ENCODE data around the gene ZEB1.
"Not testable (repeated sequence)": the region's sequence is repeated elsewhere in the genome, so short reads cannot be mapped to it uniquely, and the experiment has no call there.

Gene ZEB1

DNA sequence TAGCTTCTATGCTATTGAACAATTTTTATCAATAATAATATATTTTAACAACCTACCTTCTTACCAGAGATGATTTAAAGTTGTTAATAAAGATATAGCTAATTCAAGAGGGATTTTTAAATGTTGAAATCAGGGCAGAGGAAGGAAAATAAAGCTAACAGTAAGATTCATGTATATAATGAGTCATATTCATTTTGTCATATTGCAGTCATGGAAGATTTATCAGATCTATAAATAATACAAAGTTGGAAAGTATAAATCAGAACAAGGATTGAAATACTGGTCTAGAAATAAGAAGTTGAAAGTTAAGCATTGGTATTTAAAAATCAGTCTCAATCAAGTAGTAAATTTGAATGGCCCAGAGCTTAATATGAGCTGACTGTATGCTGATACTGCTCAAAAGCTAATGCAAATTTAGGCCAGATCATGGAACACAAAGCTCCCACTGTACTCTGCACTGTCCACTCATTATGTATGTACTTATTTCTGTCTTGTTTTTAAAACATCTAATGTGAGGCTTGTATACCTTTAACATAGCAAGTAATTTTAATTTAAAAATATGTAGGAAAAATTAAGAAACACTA is 196.9 kb downstream of the ZEB1 start:
- no peak for DNase-seq

DNA sequence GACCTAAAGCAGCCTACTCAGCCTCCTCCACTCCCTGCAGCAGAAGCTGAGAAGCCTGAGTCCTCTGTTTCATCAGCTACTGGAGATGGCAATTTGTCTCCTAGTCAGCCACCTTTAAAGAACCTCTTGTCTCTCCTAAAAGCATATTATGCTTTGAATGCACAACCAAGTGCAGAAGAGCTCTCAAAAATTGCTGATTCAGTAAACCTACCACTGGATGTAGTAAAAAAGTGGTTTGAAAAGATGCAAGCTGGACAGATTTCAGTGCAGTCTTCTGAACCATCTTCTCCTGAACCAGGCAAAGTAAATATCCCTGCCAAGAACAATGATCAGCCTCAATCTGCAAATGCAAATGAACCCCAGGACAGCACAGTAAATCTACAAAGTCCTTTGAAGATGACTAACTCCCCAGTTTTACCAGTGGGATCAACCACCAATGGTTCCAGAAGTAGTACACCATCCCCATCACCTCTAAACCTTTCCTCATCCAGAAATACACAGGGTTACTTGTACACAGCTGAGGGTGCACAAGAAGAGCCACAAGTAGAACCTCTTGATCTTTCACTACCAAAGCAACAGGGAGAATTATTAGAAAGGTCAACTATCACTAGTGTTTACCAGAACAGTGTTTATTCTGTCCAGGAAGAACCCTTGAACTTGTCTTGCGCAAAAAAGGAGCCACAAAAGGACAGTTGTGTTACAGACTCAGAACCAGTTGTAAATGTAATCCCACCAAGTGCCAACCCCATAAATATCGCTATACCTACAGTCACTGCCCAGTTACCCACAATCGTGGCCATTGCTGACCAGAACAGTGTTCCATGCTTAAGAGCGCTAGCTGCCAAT is 202.2 kb downstream of the ZEB1 start:
- DNase-seq: no peak

DNA sequence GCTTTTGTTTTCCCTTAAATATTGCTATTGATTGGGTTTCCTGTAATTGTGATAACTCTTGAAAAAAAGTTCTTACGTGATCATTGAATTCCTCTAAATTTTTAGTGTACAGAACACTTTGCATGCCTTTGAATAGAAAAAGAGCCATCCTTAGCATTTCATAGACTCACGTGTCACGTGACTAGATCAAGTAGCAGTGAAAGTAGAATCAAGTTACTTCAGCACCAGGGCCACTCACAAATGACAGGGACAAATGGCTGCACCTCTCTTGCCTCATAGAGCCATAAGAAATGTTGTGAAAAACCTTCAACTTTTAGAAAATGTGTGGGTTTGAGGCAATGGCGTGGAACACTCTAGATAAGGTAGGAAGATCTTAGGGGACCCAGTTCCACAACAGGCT is 203.8 kb downstream of the ZEB1 start:
- DNase-seq: no peak

DNA sequence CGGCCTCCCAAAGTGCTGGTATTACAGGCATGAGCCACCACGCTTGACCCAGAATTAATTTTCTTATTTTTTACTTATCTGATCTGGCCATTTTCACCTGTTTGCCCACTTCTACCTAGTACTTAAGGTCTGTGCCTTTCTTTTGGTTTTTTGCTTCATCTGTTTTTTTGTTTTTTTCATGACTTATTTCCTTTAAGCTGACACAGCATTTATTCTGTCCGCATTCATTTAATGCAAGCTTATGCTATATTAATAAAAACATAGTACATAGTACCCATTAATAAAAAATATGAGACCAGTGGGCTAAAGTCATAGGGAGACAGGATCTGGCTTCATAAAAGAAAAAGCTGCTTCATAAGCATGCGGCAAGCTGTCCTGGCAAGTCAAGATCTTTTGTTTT is 205.4 kb downstream of the ZEB1 start:
- no peak for DNase-seq

DNA sequence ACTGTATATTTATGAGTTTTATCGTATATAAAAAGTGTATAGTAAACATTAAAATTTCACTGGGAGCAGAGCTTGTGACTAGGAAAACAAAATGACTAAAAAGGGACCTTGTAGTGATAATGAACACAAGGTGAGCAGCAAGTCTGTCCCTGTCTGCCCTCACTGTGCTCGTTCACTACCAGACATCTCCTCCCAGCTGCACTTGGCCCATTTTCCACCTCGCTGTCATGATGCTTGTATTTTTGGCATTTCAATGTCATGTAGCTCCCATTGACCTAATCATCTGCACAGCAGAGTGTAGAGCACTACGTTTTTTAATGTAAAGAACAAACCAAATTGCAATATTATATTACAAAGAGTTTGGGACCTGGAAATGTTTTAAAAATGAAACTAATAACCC is 207.2 kb downstream of the ZEB1 start:
- no peak for DNase-seq

DNA sequence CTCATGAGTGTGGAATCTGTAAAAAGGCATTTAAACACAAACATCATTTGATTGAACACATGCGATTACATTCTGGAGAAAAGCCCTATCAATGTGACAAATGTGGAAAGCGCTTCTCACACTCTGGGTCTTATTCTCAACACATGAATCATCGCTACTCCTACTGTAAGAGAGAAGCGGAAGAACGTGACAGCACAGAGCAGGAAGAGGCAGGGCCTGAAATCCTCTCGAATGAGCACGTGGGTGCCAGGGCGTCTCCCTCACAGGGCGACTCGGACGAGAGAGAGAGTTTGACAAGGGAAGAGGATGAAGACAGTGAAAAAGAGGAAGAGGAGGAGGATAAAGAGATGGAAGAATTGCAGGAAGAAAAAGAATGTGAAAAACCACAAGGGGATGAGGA is 207.7 kb downstream of the ZEB1 start:
- DNase-seq: no peak

DNA sequence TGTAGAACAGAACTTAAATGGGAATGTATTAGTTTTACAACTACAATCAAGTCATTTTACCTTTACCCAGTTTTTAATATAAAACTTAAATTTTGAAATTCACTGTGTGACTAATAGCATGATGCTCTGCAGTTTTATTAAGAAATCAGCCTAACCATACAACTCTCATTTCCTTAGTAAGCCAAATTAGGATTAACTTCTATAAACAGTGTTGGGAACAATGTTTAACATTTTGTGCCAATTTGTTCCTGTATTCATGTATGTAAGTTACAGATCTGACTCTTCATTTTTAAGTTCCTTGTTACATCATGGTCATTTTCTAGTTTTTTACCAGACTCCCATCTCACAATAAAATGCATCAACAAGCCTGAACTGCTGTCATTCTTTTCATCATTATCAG is 209.8 kb downstream of the ZEB1 start:
- DNase-seq: no peak

DNA sequence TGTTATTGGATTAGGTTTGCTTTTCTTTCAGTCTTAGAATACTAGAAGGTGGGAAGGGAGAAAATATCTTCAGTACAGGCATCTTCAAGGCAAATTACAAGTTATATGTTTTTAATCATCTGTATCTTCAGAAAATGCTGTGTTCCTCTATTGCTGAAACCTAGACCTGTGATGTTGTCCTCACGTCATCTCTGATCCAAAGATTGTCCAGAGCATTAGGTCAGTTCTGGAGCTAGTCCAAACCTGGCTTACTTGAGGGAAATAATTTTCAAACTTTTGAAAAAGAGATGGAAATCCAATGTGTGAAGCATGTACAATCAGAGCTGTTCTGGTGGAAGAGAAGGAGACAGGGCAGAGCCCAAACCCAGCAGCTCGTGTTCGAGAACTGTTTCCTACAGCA is 217.3 kb downstream of the ZEB1 start:
- DNase-seq: no peak

DNA sequence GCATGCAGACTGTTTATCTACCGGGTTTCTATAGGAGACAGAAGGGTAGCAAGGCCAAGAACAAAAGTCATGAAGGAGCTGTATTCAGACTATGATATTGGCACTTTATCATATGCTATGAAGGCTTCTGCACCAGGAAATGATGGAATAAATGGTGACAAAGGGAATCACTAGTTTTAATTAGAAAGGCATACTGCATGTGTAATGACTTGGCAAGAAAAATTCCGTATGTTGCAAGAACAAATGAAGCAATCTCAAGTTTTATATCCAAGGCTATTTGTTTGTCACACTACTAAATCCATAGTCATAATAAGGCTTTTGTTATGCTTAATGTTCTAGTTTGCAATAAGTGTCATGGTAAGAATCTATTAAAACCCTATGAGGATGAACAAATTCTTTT is 230.9 kb downstream of the ZEB1 start:
- no peak for DNase-seq

DNA sequence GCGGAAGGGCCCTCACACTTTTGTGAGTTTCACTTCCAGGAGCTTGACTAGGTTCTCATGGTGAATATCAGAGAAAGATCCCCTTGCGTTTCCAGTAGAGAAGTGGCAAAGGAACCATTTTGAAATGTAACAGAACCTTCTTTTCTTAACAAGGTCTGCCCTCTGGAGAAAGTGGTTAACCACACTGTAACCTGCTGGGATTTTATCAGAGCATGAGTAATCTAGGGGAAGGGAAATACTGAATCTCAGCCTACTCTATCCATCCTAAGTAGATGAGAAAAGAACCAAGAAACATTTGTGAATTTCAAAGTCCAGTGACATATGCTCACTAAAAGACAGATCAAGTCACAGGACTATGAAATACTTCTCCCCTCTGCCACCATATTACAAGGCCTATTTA is 235.5 kb downstream of the ZEB1 start:
- DNase-seq: no peak

DNA sequence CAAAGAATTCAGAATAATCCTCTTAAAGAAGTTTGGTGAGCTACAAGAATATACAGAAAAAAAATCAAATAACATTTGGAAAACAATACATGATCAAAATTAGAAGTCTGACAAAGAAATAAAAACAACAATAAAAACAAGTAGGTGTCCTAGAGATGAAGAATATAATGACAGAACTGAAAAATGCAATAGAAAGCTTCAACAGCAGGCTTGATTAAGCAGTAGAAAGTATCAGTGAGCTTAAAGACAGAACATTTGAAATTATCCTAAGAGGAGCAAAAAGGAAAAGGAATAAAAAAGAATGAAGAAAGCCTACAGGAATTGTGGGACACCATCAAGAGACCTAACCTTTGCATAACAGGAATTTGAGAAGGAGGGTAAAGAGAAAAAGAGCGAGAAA is 238.8 kb downstream of the ZEB1 start:
- DNase-seq: no peak

DNA sequence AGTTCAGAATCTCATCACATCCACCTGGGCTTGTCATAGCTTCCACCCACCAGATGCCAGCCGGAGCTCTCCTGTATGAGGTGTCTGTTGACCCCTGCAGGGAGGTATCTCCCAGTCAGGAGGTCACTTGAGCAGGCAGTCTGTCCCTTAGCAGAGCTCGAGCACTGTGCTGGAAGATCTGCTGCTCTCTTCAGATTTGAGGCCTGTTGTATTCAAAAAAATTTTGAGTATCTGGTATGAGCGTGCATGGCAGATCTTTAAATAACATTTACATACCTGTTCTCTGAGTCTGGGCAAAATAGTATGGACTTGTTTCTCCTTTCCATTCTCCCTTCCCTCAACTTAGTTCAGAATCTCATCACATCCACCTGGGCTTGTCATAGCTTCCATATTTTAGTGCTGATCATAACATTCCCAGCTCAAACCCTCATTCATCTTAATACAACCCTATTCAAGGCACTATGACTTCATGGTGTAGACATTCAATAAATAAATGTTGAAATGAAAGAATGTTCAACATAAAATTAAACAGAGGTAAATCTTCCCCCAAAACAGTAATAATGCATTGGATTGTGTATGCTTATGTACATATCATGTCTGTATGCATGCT is 249.3 kb downstream of the ZEB1 start:
- DNase-seq: not testable (repeated sequence)

DNA sequence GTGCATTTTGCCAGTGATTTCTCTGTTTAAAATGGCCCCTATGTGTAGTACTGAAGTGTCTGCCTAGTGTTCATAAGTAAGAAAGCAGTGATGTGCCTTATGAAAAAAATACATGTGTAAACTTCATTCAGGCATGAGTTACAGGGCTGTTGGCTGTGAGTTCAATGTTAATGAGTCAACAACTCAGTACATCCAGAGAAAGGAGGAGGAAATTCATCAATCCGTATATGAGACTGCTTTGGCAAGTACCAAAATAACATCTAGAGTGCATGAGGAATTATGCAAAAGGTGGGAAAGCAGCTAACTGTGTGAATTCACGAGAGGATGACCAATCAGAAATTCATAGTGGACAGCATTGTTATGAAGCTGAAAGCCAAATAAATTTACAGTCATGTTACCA is 255.6 kb downstream of the ZEB1 start:
- no peak for DNase-seq

DNA sequence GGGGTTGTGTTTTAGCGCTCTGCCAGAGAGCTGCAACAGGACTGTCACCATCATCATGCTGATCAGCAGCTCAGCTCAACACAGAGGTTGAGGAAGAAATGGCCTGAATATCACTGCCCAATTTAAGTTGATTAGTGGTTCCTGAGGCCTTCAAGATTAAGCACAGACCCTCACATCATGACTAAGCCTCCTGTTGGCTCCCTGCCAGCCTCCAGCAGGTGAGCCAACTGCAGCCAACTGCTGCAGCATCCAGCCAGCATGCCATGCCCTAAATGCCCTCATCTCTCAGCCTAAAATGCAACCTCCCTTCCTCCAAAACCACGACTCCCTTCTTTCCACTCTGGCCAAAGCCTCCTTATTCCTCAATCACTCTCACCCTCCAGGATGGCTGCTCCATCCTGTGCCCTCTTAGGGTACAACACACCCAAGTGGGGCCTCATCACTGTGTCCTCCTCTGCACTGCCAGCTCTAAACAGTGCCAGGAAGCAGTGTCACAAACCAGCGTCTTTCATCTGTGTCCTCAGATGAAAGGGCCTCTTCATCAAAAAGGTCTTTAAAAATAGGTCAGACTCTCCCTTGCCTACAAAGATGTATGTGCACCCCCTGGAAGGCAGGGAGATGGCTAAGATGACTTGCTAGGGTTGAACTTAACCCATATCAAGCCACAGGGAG is 259.3 kb downstream of the ZEB1 start:
- no peak for DNase-seq

DNA sequence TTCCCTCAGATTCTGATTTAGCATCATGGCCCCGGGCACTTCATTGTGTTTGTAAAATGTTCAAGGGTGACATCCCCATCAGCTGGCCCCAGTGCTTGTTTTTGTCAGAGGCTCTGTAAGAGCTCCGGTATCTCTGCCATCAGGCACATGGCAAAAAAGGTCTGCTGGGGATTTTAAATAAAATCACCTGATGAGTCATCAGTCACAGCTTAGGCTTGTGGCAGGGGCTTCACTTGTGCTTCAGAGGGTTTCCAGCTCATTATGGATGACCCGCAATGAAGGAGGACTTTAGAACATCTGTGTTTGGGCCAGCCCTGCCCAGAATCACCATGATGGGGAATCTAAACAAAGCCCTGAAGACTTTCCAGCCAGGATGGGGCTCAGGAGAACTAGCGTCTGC is 259.9 kb downstream of the ZEB1 start:
- no peak for DNase-seq

All from activated T-cell treated with anti-CD3 and anti-CD28 coated beads for 4 hours (primary cell).